Fibroblast of upper back skin (primary cell): ENCODE results near the gene LRRC4.
A peak's percentile ranks its signal among the peaks of the same experiment; 100 is the strongest.

Experiments used
- DNase-seq: peaks from one replicate; pipeline ENCODE4 v3.0.0-alpha.2; 2013

The LRRC4 gene

DNA sequence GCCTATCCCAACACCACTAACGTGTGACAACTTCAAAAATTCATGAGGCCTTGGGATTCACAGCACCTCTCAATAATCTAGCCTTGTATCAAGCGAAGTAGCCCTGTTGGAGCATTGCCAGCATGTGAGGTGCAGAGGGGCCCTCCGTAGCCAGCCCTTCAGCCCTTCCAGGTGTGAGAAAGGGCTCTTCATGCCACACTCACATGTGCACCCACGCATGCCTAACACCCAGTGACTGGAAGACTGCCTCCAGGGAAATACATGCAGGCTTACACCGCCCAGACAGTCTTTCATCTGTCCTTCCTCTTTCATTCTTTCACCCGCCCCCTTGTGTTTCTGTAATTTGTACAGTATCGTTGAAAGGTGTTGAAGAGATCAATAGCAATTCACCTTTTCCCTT lies 26.1 kb downstream of the LRRC4 start:
- DNase-seq, result no peak

GRCh38 chr7:128004623-128005022 lies 26.6 kb downstream of the LRRC4 start:
- no peak for DNase-seq

- DNase-seq, result no peak
Measured at GRCh38 chr7:128003787-128004186, 27.4 kb downstream of the LRRC4 start.

DNA sequence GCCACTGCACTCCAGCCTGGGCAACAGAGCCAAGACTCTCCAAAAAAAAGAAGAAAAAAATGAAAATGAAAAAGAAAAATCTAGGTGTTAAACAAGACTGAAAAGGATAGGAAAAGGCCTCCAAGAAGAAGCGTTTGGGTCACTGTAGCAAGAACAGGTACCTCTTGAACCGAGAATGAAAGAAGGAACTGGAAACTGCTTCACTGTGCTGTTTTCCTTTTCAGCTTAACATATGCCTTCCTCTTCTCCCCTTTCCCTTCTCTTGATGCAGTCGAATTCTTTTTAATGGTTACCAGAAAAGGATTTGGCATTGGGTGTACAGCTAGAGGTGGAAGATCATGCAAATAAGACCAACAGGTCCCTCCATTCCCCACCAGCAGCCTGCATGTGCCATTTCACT lies 28.1 kb downstream of the LRRC4 start:
- DNase-seq, result no peak

GRCh38 chr7:128000854-128001265 lies 30.4 kb downstream of the LRRC4 start:
- no peak for DNase-seq

GRCh38 chr7:128000048-128000447 lies 31.2 kb downstream of the LRRC4 start:
- no peak for DNase-seq

- no peak for DNase-seq
Measured at GRCh38 chr7:127998671-127999070, 32.6 kb downstream of the LRRC4 start.

- DNase-seq, result peak; percentile 37
Measured at GRCh38 chr7:127997226-127997922, 33.9 kb downstream of the LRRC4 start.

DNA sequence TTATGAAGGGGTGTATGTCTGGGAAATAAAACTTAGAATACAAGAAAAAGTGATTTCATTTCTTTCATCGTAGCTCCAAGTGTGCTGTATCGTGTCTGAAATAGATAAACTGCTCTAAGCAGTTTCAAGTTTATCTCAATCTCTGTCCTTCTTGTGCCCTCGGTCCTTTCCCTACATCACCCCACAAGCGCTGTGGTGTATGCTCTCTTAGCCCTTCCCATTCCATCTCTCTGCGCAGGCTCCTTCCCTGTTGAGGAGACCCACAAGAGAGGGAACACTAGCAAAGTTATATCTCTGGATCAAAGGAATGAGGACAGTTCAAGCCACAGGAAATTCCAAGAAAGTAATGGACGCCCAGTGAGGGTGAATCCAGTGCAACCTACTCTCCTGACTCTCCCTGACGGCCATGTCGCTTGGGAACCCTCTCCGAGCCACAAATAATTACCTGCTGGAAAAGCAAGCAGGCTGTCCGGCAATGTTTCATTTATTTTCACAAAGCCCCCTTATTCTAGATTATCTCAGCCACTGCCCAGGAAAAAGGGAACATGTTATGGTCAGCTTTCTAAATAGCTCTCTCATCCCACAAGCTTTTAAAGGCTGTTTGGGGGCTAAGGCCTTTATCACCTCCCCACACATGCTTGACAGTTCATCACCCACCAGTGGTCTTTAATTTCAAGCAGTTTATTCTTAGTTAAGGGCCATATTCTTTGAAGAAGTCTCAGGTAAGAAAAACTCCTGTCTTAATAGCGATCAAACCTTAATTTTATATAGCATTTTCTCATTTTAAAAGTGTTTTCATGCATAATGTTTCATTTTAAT lies 34.8 kb downstream of the LRRC4 start:
- DNase-seq, result no peak

DNA sequence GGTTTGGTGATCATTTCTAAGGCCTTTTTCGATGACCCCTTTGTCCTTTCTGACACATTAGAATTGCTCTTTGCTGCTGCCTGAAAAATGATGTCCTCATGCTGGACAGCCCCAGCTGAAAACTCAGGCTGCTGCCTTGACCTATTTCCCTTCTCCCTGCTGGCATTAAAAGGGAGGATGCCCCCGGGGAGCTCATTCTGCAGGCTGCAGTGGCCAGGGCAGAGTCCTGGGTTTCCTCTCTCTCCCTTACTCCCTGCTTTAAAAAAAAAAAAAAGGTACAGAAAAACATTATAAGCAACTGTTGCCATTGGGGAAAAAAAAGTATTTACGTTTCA lies 35.4 kb downstream of the LRRC4 start:
- DNase-seq, result no peak

GRCh38 chr7:127995156-127995880 lies 35.9 kb downstream of the LRRC4 start:
- DNase-seq, result peak; percentile 37

DNA sequence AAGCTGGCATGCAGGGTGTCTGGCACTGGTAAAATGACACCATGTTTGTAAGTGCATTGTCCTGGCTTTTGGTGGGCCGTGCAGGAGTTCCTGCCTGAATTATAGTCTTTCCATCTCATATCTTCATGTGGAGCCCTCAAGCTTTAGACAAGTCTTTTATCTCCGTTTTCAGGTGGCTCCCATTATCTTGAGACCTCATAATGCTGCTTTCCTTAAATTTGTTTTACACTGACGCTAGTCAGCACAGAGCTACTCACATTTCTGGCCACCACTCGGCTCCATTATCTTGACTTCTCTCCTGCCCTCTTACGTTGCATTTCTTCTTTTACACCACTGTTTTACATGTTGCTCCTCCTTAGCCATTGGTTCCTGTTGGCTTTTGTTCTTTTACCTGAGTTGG lies 37.2 kb downstream of the LRRC4 start:
- DNase-seq, result no peak

- DNase-seq, result no peak
Measured at GRCh38 chr7:127993317-127993716, 37.9 kb downstream of the LRRC4 start.

DNA sequence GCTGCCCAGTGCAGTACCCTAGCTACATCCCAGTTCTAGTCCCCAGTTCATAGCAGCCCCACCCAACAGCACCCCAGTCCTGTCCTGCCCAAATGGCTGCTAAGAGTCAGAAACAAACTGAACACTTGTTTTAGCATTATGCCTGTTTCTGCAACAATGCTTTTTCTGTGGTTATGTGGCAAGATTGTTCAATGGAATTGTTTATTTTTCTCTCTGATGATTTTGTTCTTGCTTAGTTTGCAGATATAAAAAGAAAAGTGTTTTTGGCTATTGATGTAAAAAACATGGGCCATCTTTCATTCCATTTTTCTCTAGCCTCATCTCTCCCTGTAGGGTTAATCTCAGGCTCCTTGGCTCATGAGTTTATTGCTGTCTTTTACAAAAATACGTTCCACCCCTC lies 42.5 kb downstream of the LRRC4 start:
- DNase-seq, result no peak

DNA sequence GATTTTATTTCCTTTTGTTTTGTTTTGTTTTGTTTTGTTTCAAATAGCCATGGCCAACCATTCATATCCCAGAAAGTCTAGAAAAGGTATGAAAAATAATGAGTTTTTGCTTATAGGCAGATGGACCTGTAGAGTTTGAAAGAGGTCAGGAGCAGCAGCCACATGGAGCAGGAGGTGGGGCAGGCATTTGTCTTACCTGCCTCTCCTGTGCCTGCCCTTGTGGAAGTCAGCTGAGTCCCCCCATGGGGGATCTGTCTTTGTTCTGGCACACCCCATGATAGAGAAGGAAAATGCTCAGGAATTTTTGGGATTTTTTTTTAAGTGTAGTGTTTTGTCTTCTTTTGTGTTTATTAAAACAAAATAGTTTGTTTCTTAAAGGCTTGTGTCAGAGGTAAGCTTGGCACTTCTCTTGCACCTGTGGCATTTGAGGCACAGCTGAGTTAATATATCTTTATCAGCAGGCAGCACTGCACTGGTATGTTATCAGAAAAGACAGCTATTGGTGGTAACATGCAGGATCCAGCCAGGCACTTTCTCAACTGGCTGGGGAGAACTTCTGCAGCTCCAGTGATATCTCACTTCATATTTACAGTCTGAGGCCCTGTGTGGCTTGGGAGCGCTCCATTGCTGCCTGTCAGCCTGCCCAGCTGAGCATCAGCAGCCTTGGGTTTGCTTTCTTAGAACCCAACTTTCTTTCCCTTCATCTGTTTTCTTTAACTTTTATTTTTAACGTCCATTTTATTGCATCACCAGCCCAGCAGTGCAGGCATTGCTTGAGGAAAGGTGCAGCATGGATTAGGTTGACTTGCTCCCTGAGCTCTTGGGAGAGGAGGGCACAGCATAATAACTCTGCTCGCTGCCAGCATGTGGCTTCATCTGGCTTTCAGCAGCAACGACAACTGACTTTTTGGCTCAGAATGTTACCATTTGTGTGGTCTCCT lies 44.4 kb downstream of the LRRC4 start:
- no peak for DNase-seq

- DNase-seq, result no peak
Measured at GRCh38 chr7:127983804-127984332, 47.4 kb downstream of the LRRC4 start.

GRCh38 chr7:127981965-127982364 lies 49.3 kb downstream of the LRRC4 start:
- DNase-seq, result no peak

DNA sequence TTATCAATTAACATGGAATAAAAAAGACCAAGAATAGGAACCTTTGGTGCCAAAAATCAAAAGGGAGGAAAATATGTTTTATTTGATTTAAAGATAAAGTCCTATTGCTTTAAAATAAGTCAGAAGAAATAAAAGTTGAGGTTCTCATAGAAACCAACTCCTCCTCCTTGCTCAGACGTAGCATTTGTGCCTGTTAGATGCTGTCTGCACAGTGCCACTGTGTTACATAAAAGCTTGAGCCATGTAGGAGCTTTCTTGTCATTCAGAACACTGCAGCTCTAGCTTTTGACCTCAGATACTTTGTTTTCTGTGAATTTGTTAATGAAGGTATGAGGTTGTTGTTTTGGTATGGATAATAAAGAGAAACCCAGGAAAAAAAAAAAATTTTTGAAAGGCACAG lies 50.3 kb downstream of the LRRC4 start:
- DNase-seq, result no peak

- no peak for DNase-seq
Measured at GRCh38 chr7:127979728-127980126, 51.5 kb downstream of the LRRC4 start.

DNA sequence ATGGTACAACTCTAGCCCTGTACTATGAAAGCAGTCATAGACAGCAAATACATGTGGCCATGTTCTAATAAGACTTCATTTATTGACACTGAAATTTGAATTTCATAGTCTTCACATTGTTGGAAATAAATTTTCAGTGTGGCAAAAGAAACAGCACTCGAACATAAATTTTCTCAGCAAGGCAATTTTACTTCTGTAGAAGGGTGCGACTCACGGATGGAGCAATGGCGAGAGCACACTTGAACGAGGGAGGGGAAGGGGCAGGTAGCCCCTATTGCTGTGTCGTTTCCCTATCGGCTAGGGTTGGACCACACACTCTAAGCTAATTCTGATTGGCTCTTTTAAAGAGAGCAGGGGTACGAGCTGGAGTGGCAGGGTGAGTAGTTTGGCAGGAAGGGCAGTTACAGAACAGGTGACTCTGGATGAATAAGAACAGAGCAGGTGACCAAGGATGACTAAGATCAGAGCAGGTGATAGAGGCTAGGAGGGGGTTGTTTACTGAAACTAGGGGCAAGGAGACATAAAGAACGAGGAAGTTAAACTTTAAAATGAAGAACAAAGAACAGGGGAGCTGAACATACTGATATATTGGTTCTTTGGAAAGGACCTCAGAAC lies 52.0 kb downstream of the LRRC4 start:
- DNase-seq, result no peak

DNA sequence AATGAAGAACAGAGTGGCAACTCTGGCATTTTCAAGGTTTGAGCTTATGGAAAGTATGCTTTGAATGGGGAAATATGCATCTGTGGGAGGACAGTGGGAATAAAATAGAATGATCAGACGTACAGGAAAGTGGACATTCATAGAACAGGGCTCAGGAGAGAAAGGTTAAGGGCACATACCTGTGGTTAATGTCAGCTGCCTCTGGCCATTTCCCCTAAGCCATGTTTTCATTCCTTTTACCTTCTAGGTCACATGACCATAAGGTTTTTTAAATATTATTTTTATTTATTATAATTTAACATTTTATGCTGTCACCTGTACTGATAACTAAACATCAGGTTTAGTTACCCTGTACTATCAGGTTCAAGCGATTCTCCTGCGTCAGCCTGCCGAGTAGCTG lies 52.8 kb downstream of the LRRC4 start:
- no peak for DNase-seq
